Measurements from ENCODE around the gene PLCXD1.

DNA sequence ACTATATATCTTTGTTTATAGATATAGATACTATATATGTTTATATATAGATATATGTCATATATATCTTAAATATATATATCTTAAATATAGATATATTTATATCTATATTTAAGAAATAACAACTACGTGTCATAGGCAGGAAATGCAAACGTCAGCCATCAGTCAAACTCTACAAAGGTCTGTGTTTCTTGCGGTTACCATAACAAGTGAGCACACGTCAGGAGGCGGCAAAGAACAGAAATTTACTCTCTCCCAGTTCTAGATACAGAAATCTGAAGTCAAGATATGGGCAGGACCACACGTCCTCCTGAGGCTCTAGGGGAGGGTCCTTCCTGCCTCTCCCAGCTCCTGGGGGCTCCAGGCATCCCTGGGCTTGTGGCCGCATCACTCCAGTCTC lies 6.5 kb downstream of the PLCXD1 start:
- TF ChIP-seq GATA2 (IDR thresholded peaks at IDR 0.05; ENCODE audit: low read depth, low read length): no peak
- no peak for TF ChIP-seq GATA3 (IDR thresholded peaks at IDR 0.05; ENCODE audit: low read depth, low read length)

Measured in SH-SY5Y (cell line).